MCF 10A (cell line): ENCODE results near the gene GJA4. TPM values are rescaled to one million over a fixed set of nuclear protein-coding genes. Genes with fewer than 3 reads are reported as not detected.

ENCODE experiments used
- BruUV-seq: library from RNA; stranded (reverse); fragments of 400-500 nt; replicated peaks from 2 replicates; lab custom pipeline; 2021; lab: Mats Ljungman, UMichigan
- CTCF ChIA-PET: fragments of 300-600 bp; sonication (Branson Sonifier 250); formaldehyde crosslinking; extraction: SDS; loops from one replicate; lab custom pipeline; 2021; ENCODE audit warnings: antibody characterized with exemption, inconsistent platforms; lab: Yijun Ruan, JAX
- POLR2A ChIA-PET: fragments of 300-600, 350-650 bp; sonication (Branson Sonifier 250); formaldehyde crosslinking; extraction: SDS; loops from one replicate; lab custom pipeline; 2020; ENCODE audit warnings: antibody characterized with exemption, inconsistent platforms; lab: Yijun Ruan, JAX
- DNase-seq: peaks from one replicate; pipeline ENCODE4 v3.0.0-alpha.2; 2018; ENCODE audit not compliant: unreplicated experiment
- H3K27ac Mint-ChIP-seq: one replicate; pipeline ENCODE4 v1.8.0; 2022; ENCODE audit warnings: mild to moderate bottlenecking, low read depth, mixed read lengths; ENCODE audit not compliant: unreplicated experiment
- H3K27me3 Mint-ChIP-seq: one replicate; pipeline ENCODE4 v1.8.0; 2022; ENCODE audit warnings: mixed read lengths; ENCODE audit not compliant: insufficient read depth, unreplicated experiment
- H3K36me3 Mint-ChIP-seq: one replicate; pipeline ENCODE4 v1.8.0; 2022; ENCODE audit warnings: mild to moderate bottlenecking, moderate library complexity, mixed read lengths; ENCODE audit not compliant: insufficient read depth, unreplicated experiment
- H3K4me1 Mint-ChIP-seq: one replicate; pipeline ENCODE4 v1.8.0; 2022; ENCODE audit warnings: mixed read lengths; ENCODE audit not compliant: insufficient read depth, unreplicated experiment
- H3K4me3 Mint-ChIP-seq: one replicate; pipeline ENCODE4 v1.8.0; 2022; ENCODE audit warnings: mild to moderate bottlenecking, moderate library complexity, mixed read lengths; ENCODE audit not compliant: unreplicated experiment
- H3K9me3 Mint-ChIP-seq: one replicate; pipeline ENCODE4 v1.8.0; 2022; ENCODE audit warnings: mixed read lengths; ENCODE audit not compliant: unreplicated experiment
- intact Hi-C: fragments of 100-400 bp; cut with micrococcal nuclease; formaldehyde crosslinking; loops from 2 replicates; pipeline ENCODE4 v1.14.1; 2022
- total RNA-seq: library from RNA; stranded (reverse); gene quantifications from 2 replicates; pipeline ENCODE4 v1.2.3, GENCODE V29; 2022
- TF ChIP-seq, protein P1 (sequence below): fragments of 200-600 bp; IDR thresholded peaks from one replicate; pipeline ENCODE4 v1.8.0; 2022; ENCODE audit warnings: antibody characterized with exemption, mild to moderate bottlenecking; ENCODE audit not compliant: unreplicated experiment

Gene GJA4
- total RNA-seq, 1 experiment from 2014 or later: not detected

DNA sequence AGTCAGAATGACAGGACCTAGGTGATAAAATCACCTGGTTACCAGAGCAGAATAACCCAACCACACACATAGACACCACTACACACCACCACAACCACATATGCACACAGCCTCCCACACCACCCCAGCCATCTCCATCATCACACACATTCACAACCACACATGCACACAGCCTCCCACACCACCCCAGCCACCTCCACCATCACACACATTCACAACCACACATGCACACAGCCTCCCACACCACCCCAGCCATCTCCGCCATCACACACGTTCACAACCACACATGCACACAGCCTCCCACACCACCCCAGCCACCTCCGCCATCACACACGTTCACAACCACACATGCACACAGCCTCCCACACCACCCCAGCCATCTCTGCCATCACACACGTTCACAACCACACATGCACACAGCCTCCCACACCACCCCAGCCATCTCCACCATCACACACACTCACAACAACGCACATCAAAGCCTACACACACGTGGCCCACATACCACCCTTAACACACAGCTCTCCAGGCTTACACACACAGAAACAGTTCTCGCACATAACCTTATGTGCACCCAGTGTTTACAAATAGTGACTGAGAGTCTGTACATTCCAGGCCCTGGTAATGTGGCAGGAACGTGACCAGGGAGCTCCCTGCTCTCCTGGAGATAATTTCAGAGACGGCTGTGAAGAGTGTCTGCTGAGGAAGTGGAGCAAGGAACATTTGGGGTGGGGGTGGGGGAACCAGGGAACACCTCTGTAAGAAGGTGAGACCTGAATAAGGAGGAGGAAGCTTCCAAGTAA, 15.1 kb upstream of the GJA4 start:
- CTCF ChIA-PET: interaction anchor here (0.6 to 3.8 kb wide), 6 partner anchors 15 to 464 kb away, joined by 3 to 19 read pairs (median 4); partner anchors contain the start of gene SMIM12
- BruUV-seq: no TSS peak
- no peak for DNase-seq
- intact Hi-C loops: no loop called here
- Mint-ChIP-seq H3K27ac (peak overlapping the region; percentile 79), H3K36me3 (no peaks in the 10 kb centered on the region), H3K27me3 (no peaks in the 10 kb centered on the region), H3K4me3 (no peak overlapping the region), H3K9me3 (no peaks in the 10 kb centered on the region), H3K4me1 (peaks cover 31% of the 10 kb centered on the region)
- POLR2A ChIA-PET: interaction anchor here (0.7 kb wide), 1 partner anchor 1756 kb away, joined by 3 read pairs; no protein-coding TSS in a partner anchor
- TF ChIP-seq, protein P1, sequence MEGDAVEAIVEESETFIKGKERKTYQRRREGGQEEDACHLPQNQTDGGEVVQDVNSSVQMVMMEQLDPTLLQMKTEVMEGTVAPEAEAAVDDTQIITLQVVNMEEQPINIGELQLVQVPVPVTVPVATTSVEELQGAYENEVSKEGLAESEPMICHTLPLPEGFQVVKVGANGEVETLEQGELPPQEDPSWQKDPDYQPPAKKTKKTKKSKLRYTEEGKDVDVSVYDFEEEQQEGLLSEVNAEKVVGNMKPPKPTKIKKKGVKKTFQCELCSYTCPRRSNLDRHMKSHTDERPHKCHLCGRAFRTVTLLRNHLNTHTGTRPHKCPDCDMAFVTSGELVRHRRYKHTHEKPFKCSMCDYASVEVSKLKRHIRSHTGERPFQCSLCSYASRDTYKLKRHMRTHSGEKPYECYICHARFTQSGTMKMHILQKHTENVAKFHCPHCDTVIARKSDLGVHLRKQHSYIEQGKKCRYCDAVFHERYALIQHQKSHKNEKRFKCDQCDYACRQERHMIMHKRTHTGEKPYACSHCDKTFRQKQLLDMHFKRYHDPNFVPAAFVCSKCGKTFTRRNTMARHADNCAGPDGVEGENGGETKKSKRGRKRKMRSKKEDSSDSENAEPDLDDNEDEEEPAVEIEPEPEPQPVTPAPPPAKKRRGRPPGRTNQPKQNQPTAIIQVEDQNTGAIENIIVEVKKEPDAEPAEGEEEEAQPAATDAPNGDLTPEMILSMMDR: no peak

DNA sequence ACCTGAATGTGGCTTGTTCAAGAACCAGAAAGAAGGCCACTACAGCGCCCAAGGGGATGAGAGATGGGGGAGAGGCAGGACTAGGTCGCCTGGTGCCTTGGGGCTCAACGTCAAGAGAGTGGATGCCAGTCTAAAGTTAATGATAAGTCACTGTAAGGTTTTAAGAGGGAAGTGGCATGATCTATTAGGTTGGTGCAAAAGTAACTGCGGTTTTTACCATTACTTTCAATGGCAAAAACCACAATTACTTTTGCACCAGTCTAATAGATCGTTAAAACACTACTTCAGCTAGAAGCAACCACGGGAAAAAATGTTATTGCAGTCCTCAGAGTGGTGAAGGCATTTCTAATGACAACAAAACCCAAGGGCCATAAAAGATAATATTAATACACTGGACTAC, 14.4 kb upstream of the GJA4 start:
- POLR2A ChIA-PET: interaction anchor here (0.7 to 4.5 kb wide), 3 partner anchors 8 to 1757 kb away, joined by 3 to 23 read pairs (median 3); partner anchors contain the start of gene ZMYM1

DNA sequence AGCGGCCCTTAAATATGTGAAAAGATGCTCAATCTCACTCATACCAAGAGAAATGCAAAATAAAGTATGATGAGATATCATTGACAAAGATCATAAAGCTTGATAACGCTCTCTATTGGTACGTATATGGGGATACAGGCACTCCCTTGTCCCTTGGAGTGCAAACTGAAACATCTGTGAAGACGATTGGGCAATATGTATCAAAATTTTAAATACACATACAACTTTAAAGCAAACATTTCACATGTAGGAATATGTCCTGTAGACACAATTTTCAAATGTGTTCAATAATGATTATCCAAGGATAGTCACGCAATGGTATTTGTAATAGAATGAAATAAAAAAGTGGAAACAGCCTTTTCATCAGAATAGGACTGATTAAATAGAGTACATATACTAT, 13.8 kb upstream of the GJA4 start:
- Mint-ChIP-seq H3K4me3 (no peak overlapping the region), H3K9me3 (no peaks in the 10 kb centered on the region), H3K27ac (peak overlapping the region; percentile 66), H3K36me3 (peaks cover 12% of the 10 kb centered on the region), H3K27me3 (no peaks in the 10 kb centered on the region), H3K4me1 (peaks cover 44% of the 10 kb centered on the region)
- CTCF ChIA-PET: interaction anchor here (1.0 to 3.8 kb wide), 5 partner anchors 16 to 88 kb away, joined by 3 to 19 read pairs (median 5); partner anchors contain the start of genes GJB5 and SMIM12
- DNase-seq: no peak
- POLR2A ChIA-PET: interaction anchor here (0.9 to 4.5 kb wide), 3 partner anchors 8 to 300 kb away, joined by 3 to 23 read pairs (median 4); partner anchors contain the start of genes TMEM35B and ZMYM1
- TF ChIP-seq, protein P1: no peak
- intact Hi-C loops: no loop called here
- BruUV-seq: no TSS peak

More for the DNA sequence above, 14.4 kb upstream of the GJA4 start:
- no peak for DNase-seq
- no peaks in the 10 kb centered on the region for H3K27me3 Mint-ChIP-seq
- peaks cover 6% of the 10 kb centered on the region for H3K36me3 Mint-ChIP-seq
- H3K9me3 Mint-ChIP-seq: no peaks in the 10 kb centered on the region
- H3K4me3 Mint-ChIP-seq: no peak overlapping the region
- H3K27ac Mint-ChIP-seq: peak overlapping the region; percentile 79
- CTCF ChIA-PET: interaction anchor here (0.6 to 3.8 kb wide), 7 partner anchors 16 to 465 kb away, joined by 3 to 19 read pairs (median 5); partner anchors contain the start of genes GJB5 and SMIM12
- peaks cover 38% of the 10 kb centered on the region for H3K4me1 Mint-ChIP-seq
- TF ChIP-seq, protein P1: no peak
- BruUV-seq: no TSS peak
- intact Hi-C loops: no loop called here

DNA sequence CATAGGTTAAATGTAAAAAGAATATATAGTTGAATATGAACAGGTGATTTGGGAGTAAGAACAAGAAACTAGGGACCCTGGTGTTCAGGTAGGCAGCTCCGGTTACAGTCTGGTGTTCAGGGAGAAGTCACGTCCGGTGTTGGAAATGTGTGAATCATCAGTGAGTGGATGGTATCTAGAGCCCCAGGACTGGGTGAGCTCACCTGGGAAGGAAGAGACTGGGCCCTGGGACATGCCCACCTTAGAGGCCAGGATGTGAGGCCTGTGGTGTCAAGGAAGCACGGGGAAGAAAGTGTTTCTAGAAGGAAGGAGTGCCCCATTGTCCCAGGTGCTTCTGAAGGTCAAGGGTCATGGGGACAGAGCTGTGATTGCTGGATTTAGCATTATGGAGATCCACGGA, 13.3 kb upstream of the GJA4 start:
- BruUV-seq: no TSS peak
- peaks cover 18% of the 10 kb centered on the region for H3K36me3 Mint-ChIP-seq
- intact Hi-C loops: no loop called here
- peak; percentile 85 for DNase-seq
- ChIA-PET POLR2A (interaction anchor here (0.9 to 4.5 kb wide), 3 partner anchors 9 to 300 kb away, joined by 3 to 23 read pairs (median 4); partner anchors contain the start of genes TMEM35B and ZMYM1), CTCF (interaction anchor here (0.7 to 3.8 kb wide), 4 partner anchors 24 to 948 kb away, joined by 3 to 19 read pairs (median 6); partner anchors contain the start of genes GJB5 and SMIM12)
- H3K4me1 Mint-ChIP-seq: peaks cover 49% of the 10 kb centered on the region
- peak overlapping the region; percentile 66 for H3K27ac Mint-ChIP-seq
- no peaks in the 10 kb centered on the region for H3K27me3 Mint-ChIP-seq
- peak overlapping the region; percentile 96 for H3K4me3 Mint-ChIP-seq
- TF ChIP-seq, protein P1: no peak
- no peaks in the 10 kb centered on the region for H3K9me3 Mint-ChIP-seq
